GM18951 (cell line): ENCODE results near the gene MACROH2A1.

Experiments used
- POLR2A ChIP-seq: IDR thresholded peaks from 4 replicates; pipeline ENCODE4 v1.6.1; 2011; ENCODE audit warnings: mild to moderate bottlenecking; ENCODE audit not compliant: insufficient read length, insufficient read depth; ENCODE audit errors: extremely low read depth
- in situ Hi-C: fragments of 300-500 bp; cut with MboI; formaldehyde crosslinking; loops from one replicate; pipeline ENCODE4 v1.12.0; 2022; ENCODE audit warnings: low sequenced_read_pairs, mixed read lengths, inconsistent platforms; ENCODE audit not compliant: unreplicated experiment

Gene MACROH2A1

GRCh38 chr5:135430135-135430437, 31.1 kb upstream of the MACROH2A1 start:
- TF ChIP-seq POLR2A = no peak
- in situ Hi-C loops = no loop called here

GRCh38 chr5:135429301-135430134, 30.5 kb upstream of the MACROH2A1 start:
- in situ Hi-C loops = no loop called here
- no peak for TF ChIP-seq POLR2A

DNA sequence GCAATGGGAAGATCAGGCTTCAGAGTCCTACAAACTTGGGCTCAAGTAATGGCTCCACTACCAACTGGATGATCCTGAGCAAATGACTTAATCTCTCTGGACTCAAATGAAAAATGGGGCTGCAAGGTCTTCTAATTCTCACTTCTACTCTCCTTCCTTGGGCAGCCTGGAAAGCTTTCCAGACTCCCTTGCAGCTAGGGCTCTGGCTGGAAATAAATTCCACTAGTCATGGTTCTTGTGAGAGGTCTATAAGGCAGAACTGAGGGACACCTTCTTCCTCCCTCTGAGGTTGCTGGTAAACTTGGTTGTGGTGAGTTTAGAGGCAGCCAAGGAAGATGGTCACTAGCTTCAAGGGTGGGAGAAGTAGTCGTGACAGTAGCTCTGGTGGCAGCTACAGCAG, 29.6 kb upstream of the MACROH2A1 start:
- TF ChIP-seq POLR2A = no peak
- in situ Hi-C loops = no loop called here

DNA sequence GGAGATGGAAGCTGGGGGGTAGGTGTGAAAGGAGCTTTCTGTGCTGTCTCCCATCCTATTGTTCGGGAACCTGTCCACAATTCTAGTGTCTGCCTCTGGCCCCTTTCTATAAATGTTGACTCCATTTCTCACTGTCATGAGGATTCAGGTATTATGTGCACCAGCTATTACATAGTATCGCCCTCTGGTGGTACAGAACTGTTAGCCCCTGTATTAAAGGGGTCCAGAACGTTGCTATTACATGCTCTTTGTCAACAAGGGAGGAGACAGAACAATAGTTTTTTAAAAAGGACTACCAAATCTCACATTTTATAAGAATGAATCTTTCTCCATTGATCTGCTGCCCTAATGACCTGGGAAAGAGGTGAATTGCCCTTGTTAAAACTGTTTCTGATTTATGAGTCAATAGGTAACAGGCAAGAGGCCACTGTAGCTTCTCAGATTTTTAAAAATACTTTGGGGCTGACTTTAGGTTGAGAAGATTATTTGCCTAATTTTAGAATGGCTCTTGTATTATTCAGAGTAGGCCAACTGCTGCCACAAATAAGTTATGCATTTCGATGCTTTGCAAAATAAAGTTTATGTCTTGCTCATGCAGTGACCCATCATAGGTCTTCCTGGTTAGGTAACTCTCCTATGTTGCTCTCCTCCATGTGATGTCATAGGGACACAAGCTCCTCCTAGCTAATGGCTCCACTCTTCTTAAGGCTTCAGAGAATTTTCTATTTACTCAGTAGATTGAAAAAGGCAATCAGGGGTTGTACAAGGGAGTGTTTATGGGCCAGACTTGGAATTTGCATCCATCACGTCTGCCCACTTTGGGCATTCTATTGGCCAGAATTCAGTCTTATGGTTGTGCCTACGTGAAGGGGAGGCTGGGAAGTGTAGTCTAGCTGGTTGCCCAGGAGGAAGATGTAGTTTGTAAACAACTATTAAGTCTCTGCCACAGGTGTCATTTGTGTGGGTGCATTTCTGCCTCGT, 27.4 kb upstream of the MACROH2A1 start:
- in situ Hi-C loops = no loop called here

GRCh38 chr5:135425641-135426040, 26.6 kb upstream of the MACROH2A1 start:
- in situ Hi-C loops = no loop called here
- no peak for TF ChIP-seq POLR2A

More for the DNA sequence above, 27.4 kb upstream of the MACROH2A1 start:
- TF ChIP-seq POLR2A = no peak

- TF ChIP-seq POLR2A = no peak
- in situ Hi-C loops = no loop called here
These were observed 24.8 kb upstream of the MACROH2A1 start for GRCh38 chr5:135423846-135424168.

DNA sequence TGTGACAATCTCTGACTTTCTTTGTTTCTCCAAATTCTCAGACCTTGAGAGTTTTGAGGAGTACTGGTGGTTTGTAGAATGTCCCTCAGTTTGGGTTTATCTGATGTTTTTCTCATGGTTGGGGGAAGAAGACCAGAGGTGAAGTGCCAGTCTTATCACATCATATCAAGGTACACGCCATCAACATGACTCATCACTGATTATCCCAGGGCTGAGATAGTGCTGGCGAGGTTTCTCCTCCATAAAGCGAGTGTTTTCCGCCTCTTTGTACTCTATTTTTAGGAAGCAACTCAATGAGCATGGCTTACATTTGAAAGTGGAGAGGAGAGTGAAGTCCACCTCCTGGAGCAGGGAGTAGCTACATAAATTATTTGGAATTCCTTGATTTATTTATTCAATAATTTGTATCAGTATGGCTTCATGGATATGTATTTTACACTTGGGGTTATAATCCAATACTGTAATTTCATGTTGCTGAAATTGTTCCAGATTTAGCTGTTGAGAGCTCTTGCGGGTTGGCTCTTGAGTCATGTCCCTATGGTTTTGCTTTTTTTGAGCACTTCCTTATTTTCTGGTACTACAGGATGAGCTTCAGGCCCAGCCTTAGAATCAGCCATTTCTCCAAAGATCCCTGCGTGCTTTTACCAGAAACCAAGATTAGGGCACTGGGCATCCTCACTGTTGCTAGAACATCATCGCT, 24.3 kb upstream of the MACROH2A1 start:
- in situ Hi-C loops = no loop called here
- no peak for TF ChIP-seq POLR2A

GRCh38 chr5:135422419-135422818, 23.4 kb upstream of the MACROH2A1 start:
- TF ChIP-seq POLR2A = no peak

DNA sequence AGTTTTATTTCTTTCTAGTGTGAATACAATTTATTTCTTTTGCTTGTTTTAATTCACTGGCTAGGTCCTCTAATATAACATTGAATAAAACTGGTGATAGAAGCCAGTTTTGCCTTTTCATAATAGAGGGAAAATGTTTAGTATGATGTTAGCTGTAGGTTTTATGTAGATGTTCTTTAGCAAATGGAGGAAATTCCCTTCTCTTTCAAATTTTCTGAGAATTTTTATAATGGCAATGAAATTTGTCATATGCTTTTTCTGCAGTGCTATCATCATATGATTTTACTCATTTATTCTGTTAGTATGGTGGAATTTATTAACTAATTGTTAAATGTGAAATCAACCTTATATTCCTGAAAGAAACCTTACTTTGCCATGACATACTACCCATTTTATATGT, 18.1 kb upstream of the MACROH2A1 start:
- in situ Hi-C loops = no loop called here
- no peak for TF ChIP-seq POLR2A

More at GRCh38 chr5:135422419-135422818, 23.4 kb upstream of the MACROH2A1 start:
- in situ Hi-C loops = no loop called here

DNA sequence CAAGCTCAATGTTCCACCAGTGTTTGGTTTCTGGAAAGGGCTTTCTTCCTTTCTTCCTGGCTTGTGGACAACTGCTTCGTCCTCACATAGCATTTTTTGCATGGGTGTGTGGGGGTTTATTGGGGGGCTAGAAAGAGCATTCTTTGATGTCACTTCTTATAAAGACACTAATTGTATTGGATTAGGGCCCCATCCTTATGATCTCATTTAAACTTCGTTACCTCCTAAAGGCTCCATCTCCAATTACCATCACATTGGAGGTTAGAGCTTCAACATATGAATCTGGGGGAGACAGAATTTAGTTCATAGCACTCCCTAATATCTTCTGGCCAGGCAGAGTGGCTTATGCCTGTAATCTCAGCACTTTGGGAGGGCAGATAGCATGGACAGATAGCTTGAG, 6.1 kb upstream of the MACROH2A1 start:
- in situ Hi-C loops = no loop called here
- no peak for TF ChIP-seq POLR2A

GRCh38 chr5:135402031-135402430, 3.0 kb upstream of the MACROH2A1 start:
- TF ChIP-seq POLR2A = no peak

DNA sequence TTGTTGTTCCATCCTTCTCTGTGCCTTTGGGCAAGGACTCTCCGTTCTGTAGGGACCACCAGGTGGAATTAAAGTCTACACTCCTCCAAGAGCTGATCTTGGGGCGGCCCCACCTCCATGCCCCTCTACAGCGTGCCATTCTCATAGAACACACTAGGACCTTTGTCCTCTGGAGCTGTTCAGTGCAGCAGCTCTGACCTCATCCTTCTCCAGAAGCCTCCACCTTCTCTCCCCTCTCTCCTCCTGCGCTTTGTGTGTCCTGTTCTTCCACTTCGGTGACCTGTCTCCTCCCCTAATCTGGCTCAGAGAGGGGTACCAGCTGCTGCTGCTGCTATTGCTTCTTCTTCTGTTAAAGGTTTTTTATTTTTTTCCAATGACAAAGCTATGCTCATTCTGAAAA, 1.8 kb upstream of the MACROH2A1 start:
- in situ Hi-C loops = no loop called here
- no peak for TF ChIP-seq POLR2A

More at GRCh38 chr5:135402031-135402430, 3.0 kb upstream of the MACROH2A1 start:
- in situ Hi-C loops = no loop called here
